Activated effector memory CD4-positive, alpha-beta T cell treated with Interleukin-2 at 50 U/mL for 16 hours (primary cell): ENCODE data around the gene TAS2R60.
A peak's percentile ranks its signal among the peaks of the same experiment; 100 is the strongest.
"Not testable (repeated sequence)": the region's sequence is repeated elsewhere in the genome, so short reads cannot be mapped to it uniquely, and the experiment has no call there.

Experiments
- DNase-seq: peaks from one replicate; pipeline ENCODE4 v3.0.0-alpha.2; 2020

Gene TAS2R60

GRCh38 chr7:143443153-143443552 is at the start of gene TAS2R60:
TSS of gene TAS2R60 (plus strand) at chr7:143443453. CDS start at chr7:143443453, 0 bp downstream.
- DNase-seq: no peak

GRCh38 chr7:143394068-143394467 is 49.2 kb upstream of the TAS2R60 start:
- no peak for DNase-seq

GRCh38 chr7:143394777-143395176 is 48.5 kb upstream of the TAS2R60 start:
- no peak for DNase-seq

GRCh38 chr7:143395187-143396149 is 47.8 kb upstream of the TAS2R60 start:
- DNase-seq: no peak

GRCh38 chr7:143396182-143396581 is 47.1 kb upstream of the TAS2R60 start:
- DNase-seq: no peak

- no peak for DNase-seq
These were observed 46.4 kb upstream of the TAS2R60 start for GRCh38 chr7:143396625-143397556.

- no peak for DNase-seq
These were observed 45.3 kb upstream of the TAS2R60 start for GRCh38 chr7:143397710-143398530.

GRCh38 chr7:143398616-143399015 is 44.6 kb upstream of the TAS2R60 start:
- DNase-seq: no peak

- DNase-seq: no peak
These were observed 44.1 kb upstream of the TAS2R60 start for GRCh38 chr7:143399151-143399550.

- DNase-seq: no peak
These were observed 43.6 kb upstream of the TAS2R60 start for GRCh38 chr7:143399642-143400041.

GRCh38 chr7:143401265-143401664 is 42.0 kb upstream of the TAS2R60 start:
- no peak for DNase-seq

GRCh38 chr7:143402233-143402632 is 41.0 kb upstream of the TAS2R60 start:
- DNase-seq: not testable (repeated sequence)

GRCh38 chr7:143405173-143406001 is 37.9 kb upstream of the TAS2R60 start:
- no peak for DNase-seq

GRCh38 chr7:143406002-143406357 is 37.3 kb upstream of the TAS2R60 start:
- DNase-seq: no peak

- DNase-seq: peak; percentile 44
These were observed 35.7 kb upstream of the TAS2R60 start for GRCh38 chr7:143407287-143408251.

- DNase-seq: no peak
These were observed 35.0 kb upstream of the TAS2R60 start for GRCh38 chr7:143408252-143408685.

- peak; percentile 52 for DNase-seq
These were observed 34.3 kb upstream of the TAS2R60 start, which contains the start of gene EPHA1 for GRCh38 chr7:143408686-143409561. TSS of gene EPHA1 (minus strand) at chr7:143408856. CDS start at chr7:143408805, 51 bp downstream.

- no peak for DNase-seq
These were observed 32.7 kb upstream of the TAS2R60 start for GRCh38 chr7:143410521-143411004.
